ENCODE results near the gene SULT1B1. TPM values are rescaled to one million over a fixed set of nuclear protein-coding genes. Genes with fewer than 3 reads are reported as not detected.
"Not testable (repeated sequence)": the region's sequence is repeated elsewhere in the genome, so short reads cannot be mapped to it uniquely, and the experiment has no call there.

Gene SULT1B1
- total RNA-seq, 2 experiments from 2014 or later, result 0.08 TPM; not detected in 1

GRCh38 chr4:69775321-69775867 is 15.0 kb upstream of the SULT1B1 start:
- Histone ChIP-seq H3K79me2 (ENCODE audit: insufficient read depth, low read depth, low read length) (no peaks in the 10 kb centered on the region), H4K20me1 (ENCODE audit: insufficient read depth, low read length) (no peaks in the 10 kb centered on the region), H3K9me3 (ENCODE audit: low read length) (no peaks in the 10 kb centered on the region), H3K4me1 (ENCODE audit: insufficient read depth, low read length, poor library complexity, severe bottlenecking) (no peaks in the 10 kb centered on the region), H3K9me2 (ENCODE audit: insufficient read depth, low read length) (no peaks in the 10 kb centered on the region), H3K4me3 (ENCODE audit: low read depth, low read length, poor library complexity, severe bottlenecking) (no peak overlapping the region), H3K36me3 (ENCODE audit: insufficient read depth, low read length) (no peaks in the 10 kb centered on the region), H3K4me2 (ENCODE audit: low read length) (no peak overlapping the region), H2AFZ (ENCODE audit: low read length) (no peak overlapping the region), H3K27ac (ENCODE audit: low read depth, low read length, poor library complexity, severe bottlenecking) (no peak overlapping the region)
- no TSS peak for BruUV-seq (replicated peaks)
- CTCF ChIA-PET (ENCODE audit: unreplicated experiment), result no interaction called here
- intact Hi-C loops (cut with micrococcal nuclease; ENCODE audit: unreplicated experiment), result no loop called here
- POLR2A ChIA-PET, result interaction anchor here (0.6 to 0.9 kb wide), 2 partner anchors 9 to 47 kb away, joined by 3 read pairs; no protein-coding TSS in a partner anchor
- no peak for TF ChIP-seq EZH2phosphoT487 (IDR thresholded peaks at IDR 0.05; ENCODE audit: borderline replicate concordance, low read depth, low read length)
- no peak for DNase-seq (ENCODE audit: low spot score)

- no peak for DNase-seq (ENCODE audit: low spot score)
- no peaks in the 10 kb centered on the region for H3K79me2 ChIP-seq (ENCODE audit: insufficient read depth, low read depth, low read length)
- no peaks in the 10 kb centered on the region for H3K36me3 ChIP-seq (ENCODE audit: insufficient read depth, low read length)
- intact Hi-C loops (cut with micrococcal nuclease; ENCODE audit: unreplicated experiment), result no loop called here
- no peaks in the 10 kb centered on the region for H3K9me3 ChIP-seq (ENCODE audit: low read length)
- TF ChIP-seq CTCF (conservative IDR thresholded peaks at IDR 0.05; ENCODE audit: low read length) (no peak), EZH2phosphoT487 (IDR thresholded peaks at IDR 0.05; ENCODE audit: borderline replicate concordance, low read depth, low read length) (no peak)
- H3K4me1 ChIP-seq (ENCODE audit: insufficient read depth, low read length, poor library complexity, severe bottlenecking), result no peaks in the 10 kb centered on the region
- no peak overlapping the region for H2AFZ ChIP-seq (ENCODE audit: low read length)
- CTCF ChIA-PET (ENCODE audit: unreplicated experiment), result no interaction called here
- no peak overlapping the region for H3K4me2 ChIP-seq (ENCODE audit: low read length)
- POLR2A ChIA-PET, result no interaction called here
- no peak overlapping the region for H3K4me3 ChIP-seq (ENCODE audit: low read depth, low read length, poor library complexity, severe bottlenecking)
- H3K9me2 ChIP-seq (ENCODE audit: insufficient read depth, low read length), result no peaks in the 10 kb centered on the region
- H4K20me1 ChIP-seq (ENCODE audit: insufficient read depth, low read length), result no peaks in the 10 kb centered on the region
- no TSS peak for BruUV-seq (replicated peaks)
- no peak overlapping the region for H3K27ac ChIP-seq (ENCODE audit: low read depth, low read length, poor library complexity, severe bottlenecking)
Observed at GRCh38 chr4:69773484-69773883, 13.1 kb upstream of the SULT1B1 start.

GRCh38 chr4:69768554-69768953 is 8.1 kb upstream of the SULT1B1 start:
- H3K36me3 ChIP-seq (ENCODE audit: insufficient read depth, low read length); H3K27ac ChIP-seq (ENCODE audit: low read depth, low read length, poor library complexity, severe bottlenecking); POLR2A ChIA-PET; H3K4me3 ChIP-seq (ENCODE audit: low read depth, low read length, poor library complexity, severe bottlenecking); H3K9me2 ChIP-seq (ENCODE audit: insufficient read depth, low read length); DNase-seq (ENCODE audit: low spot score); H2AFZ ChIP-seq (ENCODE audit: low read length); H3K9me3 ChIP-seq (ENCODE audit: low read length); H4K20me1 ChIP-seq (ENCODE audit: insufficient read depth, low read length); H3K4me2 ChIP-seq (ENCODE audit: low read length); H3K4me1 ChIP-seq (ENCODE audit: insufficient read depth, low read length, poor library complexity, severe bottlenecking); CTCF ChIA-PET (ENCODE audit: unreplicated experiment); BruUV-seq (replicated peaks); H3K79me2 ChIP-seq (ENCODE audit: insufficient read depth, low read depth, low read length); intact Hi-C loops (cut with micrococcal nuclease; ENCODE audit: unreplicated experiment): not testable (repeated sequence)

- no peak overlapping the region for H3K27ac ChIP-seq (ENCODE audit: low read depth, low read length, poor library complexity, severe bottlenecking)
- no peak overlapping the region for H3K4me2 ChIP-seq (ENCODE audit: low read length)
- H3K79me2 ChIP-seq (ENCODE audit: insufficient read depth, low read depth, low read length), result no peaks in the 10 kb centered on the region
- TF ChIP-seq EZH2phosphoT487 (IDR thresholded peaks at IDR 0.05; ENCODE audit: borderline replicate concordance, low read depth, low read length) (no peak), CTCF (conservative IDR thresholded peaks at IDR 0.05; ENCODE audit: low read length) (no peak)
- H3K4me3 ChIP-seq (ENCODE audit: low read depth, low read length, poor library complexity, severe bottlenecking), result no peak overlapping the region
- CTCF ChIA-PET (ENCODE audit: unreplicated experiment), result no interaction called here
- no TSS peak for BruUV-seq (replicated peaks)
- no peaks in the 10 kb centered on the region for H3K9me3 ChIP-seq (ENCODE audit: low read length)
- H3K36me3 ChIP-seq (ENCODE audit: insufficient read depth, low read length), result no peaks in the 10 kb centered on the region
- H4K20me1 ChIP-seq (ENCODE audit: insufficient read depth, low read length), result no peaks in the 10 kb centered on the region
- intact Hi-C loops (cut with micrococcal nuclease; ENCODE audit: unreplicated experiment), result no loop called here
- no peak overlapping the region for H2AFZ ChIP-seq (ENCODE audit: low read length)
- no peaks in the 10 kb centered on the region for H3K4me1 ChIP-seq (ENCODE audit: insufficient read depth, low read length, poor library complexity, severe bottlenecking)
- POLR2A ChIA-PET, result interaction anchor here (0.6 kb wide), 1 partner anchor 1313 kb away, joined by 3 read pairs; no protein-coding TSS in a partner anchor
- no peak for DNase-seq (ENCODE audit: low spot score)
- H3K9me2 ChIP-seq (ENCODE audit: insufficient read depth, low read length), result no peaks in the 10 kb centered on the region
Observed at GRCh38 chr4:69765751-69766150, 5.3 kb upstream of the SULT1B1 start.
